HG02884 (cell line): ENCODE measurements around the gene PANX3.
"Not testable (repeated sequence)": the region's sequence is repeated elsewhere in the genome, so short reads cannot be mapped to it uniquely, and the experiment has no call there.

Source experiments
- ATAC-seq: cut with Tn5 transposase; IDR thresholded peaks from one replicate; pipeline ENCODE4 v1.9.1; 2021; ENCODE audit warnings: mild to moderate bottlenecking, moderate library complexity; ENCODE audit not compliant: unreplicated experiment

PANX3 gene

DNA sequence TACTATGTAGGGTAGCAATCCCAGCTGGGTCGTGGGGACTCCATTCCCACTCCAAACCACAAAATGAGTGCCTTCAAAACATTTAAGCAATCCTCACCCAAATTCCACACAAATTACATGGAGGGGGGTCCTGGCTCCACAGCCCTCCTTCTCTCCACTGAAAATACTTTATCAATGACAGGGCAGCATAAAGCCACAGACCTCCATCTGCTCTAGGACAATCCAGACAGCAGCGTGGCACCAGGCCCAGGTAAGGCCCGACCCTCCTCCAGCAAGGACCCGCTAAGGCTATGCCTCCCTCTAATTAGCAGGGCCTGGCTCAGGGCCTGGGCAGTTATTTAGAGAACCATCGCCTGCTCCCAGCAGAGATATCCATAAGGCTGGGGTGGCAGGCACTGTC is at the start of gene PANX3:
TSS of gene PANX3 (plus strand) at position 365 of the 400 bp plus-strand sequence. CDS start 129 bp downstream, outside the sequence.
- ATAC-seq, result no peak

DNA sequence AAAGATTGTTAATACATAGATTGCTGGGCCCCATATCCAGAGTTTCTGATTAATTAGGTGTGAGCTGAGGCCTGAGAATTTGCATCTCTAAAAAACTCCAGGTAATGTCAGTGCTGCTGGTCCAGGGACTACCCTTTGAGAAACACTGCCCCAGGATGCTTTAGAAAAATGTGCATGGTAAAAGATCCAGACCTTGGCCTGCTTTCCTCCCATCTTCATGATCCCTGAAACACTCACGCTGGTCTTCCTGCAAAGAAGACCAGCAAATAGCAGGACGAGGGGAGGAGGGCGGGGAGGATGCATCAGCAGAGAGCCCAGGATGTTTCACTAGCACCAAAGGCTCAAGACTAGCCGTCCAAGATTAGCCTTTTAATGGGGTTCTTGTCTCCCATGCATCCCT is 41.5 kb upstream of the PANX3 start, which contains the start of gene OR8A1:
TSS of gene OR8A1 (plus strand) at position 301 of the 400 bp plus-strand sequence. CDS start 123 bp downstream, outside the sequence.
- ATAC-seq, result no peak

GRCh38 chr11:124570160-124570559 is 41.1 kb upstream of the PANX3 start:
- no peak for ATAC-seq

DNA sequence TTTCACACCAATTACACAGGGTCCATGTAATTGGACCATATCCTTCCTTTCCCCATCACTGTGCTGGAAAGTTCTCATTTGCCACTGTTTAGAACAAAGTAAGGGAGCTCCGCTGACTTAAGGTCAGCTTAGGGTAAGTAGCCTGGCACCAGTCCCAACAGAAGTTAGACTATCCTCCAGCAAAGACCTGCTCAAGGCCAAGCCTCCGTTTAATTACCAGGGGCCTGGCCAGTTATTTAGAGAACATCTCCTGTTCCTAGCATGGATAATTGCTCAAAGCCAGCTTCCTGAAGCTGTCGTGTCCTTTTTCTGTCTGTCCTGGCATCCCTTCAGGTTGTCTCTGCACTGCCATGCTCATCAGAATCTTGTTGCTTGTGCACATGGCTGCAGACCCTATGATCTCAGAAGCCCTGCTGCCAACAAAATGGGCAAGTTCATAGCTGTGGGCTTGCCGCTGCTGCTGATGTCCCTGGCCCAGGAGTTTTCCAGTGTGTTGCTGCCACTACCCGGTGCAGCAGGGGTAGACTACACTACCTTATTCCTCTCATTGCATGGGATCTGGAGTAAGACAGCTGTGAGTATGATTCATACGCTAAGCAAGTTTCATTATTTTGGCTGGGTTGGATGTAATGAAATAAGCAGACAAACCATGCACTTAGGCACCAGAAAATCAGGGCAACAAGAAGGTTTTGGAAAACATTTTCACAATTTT is 33.4 kb upstream of the PANX3 start:
- no peak for ATAC-seq

DNA sequence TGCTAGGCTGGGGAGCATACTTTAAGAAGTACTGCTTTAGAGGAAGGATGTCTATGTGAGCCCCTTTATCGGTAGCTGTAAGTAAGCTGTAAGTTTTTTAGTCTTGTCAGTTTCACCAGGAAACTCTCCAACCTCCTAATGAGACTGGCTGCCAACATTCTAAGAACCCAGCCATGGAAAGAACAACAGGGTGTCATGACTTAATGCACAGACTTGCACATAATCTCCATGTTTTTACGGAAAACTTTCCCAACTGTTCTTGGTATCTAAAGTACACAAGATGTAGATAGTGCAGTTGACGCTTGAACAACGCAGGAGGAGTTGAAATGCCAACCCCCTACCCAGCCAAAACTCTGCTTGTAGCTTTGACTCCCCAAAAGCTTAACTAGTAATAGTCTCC is 32.5 kb upstream of the PANX3 start:
- no peak for ATAC-seq

DNA sequence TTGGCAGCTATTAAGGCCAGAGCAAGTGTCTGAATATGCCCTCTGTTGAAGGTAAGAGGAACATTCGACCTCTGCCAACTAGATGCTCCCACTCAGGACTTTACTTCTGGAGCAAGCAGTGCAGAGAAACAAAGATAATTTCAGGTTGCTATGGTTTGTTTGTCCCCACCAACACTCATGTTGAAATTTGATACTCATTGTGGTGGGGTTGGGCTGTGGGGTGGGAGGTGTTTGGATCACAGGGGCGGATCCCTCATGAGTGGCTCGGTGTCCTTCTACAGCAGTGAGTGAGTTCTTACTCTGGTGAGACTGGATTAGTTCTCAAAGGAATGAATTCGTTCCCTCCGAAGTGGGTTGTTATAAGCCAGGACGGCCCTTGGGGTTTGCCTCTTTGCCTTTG is 29.4 kb upstream of the PANX3 start:
- ATAC-seq, result no peak

DNA sequence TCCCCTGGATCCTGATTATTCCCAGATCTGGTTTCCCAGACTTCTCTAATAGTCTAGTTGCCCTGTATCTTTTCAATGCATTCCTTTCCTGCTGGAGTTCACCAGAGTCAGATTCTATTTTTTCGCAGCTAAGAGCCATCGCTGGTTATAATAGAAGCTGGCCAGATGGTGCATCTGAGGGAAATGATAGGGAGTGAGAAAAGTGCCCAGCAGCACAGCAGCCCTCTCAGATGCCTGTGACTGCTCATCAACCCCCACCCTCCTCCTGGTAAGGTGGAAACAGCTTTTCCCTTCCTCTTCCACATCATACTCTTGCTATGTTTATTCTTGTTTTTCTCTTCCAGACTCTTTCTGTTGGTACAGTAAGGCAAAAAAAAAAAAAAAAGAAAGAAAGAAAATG is 28.7 kb upstream of the PANX3 start:
- ATAC-seq, result no peak

- no peak for ATAC-seq
These were observed 27.4 kb upstream of the PANX3 start for GRCh38 chr11:124583781-124584180.

- no peak for ATAC-seq
These were observed 26.4 kb upstream of the PANX3 start for GRCh38 chr11:124584681-124585372.

- ATAC-seq, result peak; percentile 72
These were observed 24.9 kb upstream of the PANX3 start for GRCh38 chr11:124586238-124586860.

- ATAC-seq, result no peak
These were observed 19.8 kb upstream of the PANX3 start for GRCh38 chr11:124591430-124591829.

DNA sequence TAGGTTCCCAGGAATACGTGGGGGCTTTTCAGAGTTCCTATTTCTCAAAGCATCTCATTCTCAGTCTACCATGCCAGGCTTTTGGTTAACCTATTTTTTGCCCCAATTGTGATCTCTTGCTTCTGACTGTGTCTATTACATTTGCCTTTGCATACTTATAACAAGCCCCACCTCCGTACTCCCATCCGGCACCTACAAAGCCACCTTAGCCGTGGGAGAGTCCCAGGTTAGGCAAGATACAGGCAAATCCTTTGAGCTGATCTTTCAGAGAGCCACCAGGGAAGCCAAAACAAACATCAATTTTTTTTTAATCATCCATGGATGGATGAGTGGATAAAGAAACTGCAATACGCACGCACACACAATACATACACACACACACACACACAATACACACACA is 18.6 kb upstream of the PANX3 start:
- no peak for ATAC-seq

DNA sequence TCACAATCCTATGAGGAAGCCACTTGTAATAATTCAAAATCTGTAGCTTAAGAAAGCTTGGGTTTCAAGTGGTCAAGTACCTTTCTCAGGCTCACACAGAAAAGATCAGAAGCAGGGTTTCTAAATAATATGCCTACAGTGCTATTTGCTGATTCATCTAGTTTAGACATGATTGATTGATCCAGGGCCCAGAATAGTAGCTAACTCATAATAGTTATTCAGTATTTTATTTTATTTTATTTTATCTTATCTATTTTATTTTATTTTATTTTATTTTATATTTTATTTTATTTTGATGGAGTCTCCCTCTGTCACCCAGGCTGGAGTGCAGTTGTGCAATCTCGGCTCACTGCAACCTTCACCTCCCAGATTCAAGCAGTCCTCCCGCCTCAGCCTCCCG is 15.9 kb upstream of the PANX3 start:
- ATAC-seq, result no peak

- no peak for ATAC-seq
These were observed 13.6 kb upstream of the PANX3 start for GRCh38 chr11:124597626-124598025.

DNA sequence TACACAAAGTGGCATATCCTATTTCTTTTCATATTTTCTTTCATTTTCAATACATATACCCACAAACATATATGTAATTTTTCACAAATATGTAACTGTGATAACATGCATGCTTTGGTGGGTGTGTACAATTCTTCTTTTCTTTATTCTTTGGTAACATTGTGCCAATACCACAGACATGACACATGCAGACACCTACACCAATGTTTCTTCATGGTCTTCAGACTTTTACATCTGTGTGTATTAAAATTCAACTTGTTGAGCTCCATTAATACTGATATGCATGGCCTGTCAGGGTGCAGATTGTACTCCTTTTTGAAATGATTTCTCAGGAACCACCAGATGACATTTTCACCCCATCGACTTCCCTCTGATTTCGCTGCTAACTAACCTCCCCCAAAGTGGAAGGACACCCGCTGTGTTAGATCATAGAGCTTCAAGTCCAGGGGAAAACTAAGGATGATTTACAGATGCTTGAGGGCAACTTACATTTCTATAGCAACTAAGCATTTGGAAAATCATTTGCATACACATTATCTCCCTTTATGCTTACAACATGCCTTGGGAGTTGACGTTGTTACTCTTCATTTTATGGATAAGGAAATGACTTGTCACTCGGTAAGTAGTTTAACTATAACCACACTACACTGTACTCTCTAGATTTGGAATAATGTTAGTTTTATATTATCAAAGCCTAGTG is 10.5 kb upstream of the PANX3 start:
- ATAC-seq, result no peak

DNA sequence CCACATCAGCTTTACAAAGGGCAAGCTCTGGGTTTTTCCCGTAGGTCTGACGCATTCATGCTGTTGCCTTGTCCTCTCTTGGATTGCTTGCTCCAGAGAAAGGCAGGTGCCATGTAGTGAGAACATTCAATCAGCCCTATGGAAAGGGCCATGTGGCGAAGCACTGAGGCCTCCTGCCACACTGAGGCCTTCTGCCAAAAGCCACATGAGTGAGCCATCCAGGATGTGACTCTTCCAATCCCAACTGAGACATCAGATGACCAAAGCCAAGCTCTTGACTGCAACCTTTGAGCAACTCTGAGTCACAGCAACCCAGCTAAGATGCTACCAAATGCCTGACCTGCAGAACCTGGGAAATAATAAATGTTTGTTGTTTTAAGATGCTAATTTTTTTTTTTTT is 9.0 kb upstream of the PANX3 start:
- no peak for ATAC-seq

- not testable (repeated sequence) for ATAC-seq
These were observed 8.5 kb upstream of the PANX3 start for GRCh38 chr11:124602723-124603122.

DNA sequence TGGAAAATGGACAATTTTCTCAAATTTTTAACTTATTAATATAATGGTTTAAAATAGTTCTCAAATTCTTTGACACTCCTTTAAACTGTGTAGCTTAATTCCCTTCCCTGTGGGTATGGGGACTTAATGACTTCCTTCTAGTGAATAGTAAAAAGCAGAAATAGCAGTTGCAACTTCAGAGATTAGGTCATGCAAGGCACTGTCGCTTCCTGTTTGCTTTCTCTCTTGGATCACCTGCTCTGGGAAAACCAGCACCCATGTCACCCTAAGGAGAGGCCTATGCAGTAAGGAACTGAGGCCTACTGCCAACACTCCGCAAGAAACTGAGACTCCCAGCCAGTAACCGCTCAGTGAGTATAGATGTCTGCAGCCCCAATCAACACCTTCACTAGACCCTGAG is 5.5 kb upstream of the PANX3 start:
- no peak for ATAC-seq

DNA sequence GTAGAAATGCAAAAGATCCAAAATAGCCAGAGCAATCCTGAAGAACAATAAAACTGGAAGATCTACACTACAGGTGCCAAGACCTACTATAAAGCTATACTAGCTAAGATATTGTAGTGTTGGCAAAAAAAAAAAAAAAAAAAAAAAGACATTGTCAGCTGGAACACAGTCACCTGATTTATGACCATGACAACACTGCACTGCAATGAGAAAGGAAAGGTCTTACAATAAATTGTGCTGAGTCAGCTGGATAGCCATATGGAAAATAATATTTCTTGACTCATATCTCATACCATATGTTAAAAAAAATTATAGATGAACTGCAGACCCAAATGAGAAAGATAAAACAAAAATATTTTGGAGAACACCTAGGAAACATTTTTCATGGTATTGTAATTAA is 3.1 kb upstream of the PANX3 start:
- no peak for ATAC-seq

GRCh38 chr11:124610295-124610694 is 933 bp upstream of the PANX3 start:
- no peak for ATAC-seq

- no peak for ATAC-seq
These were observed 817 bp downstream of the PANX3 start for GRCh38 chr11:124612045-124612444.
